Left hindlimb (tissue), 1 donor: ENCODE data around the gene ZIC5.

Experiments used
- DNase-seq: peaks from one replicate; pipeline ENCODE4 v3.0.0-alpha.2; 2018

The ZIC5 gene

DNA sequence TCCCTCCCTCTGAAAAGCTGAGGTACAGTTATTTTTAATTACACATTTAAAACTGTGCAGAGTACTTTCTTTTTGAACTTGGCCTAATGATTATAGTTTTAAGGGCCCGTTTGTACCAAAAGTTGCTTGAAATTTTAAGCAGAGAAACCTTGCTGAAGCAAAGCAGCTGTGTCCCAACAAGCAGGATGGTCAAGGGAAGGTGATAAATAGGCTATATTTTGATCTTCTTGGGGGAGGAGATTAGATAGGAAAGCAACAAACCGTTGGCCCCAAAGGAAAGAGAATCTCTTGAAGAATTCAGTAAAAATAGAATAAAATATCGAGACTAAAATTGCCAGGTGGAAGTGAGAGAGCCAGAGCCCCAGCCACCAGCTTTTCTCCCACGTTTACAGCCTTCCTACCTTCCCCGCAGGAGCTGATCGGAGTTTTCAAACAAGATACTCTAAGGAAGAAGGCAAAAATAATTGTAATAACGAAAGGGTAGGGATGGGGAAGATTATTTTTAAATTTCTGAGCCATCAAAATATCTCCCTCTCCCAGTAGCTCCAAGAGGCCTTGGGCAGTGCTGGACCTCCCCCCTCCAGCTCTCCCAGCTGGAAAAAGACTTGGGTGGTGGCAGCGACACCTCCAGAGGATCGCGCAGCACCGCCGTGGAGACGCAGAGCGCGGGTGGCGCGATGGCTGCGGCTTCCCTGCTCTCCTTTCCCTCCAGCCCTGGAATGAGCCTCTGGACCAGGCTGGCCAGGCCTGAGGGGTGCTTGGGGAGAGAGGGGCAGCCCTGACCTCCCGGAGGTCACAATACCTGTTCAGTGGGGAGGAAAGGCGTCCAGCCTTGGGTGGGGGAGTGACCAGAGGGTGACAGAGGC, 15.8 kb upstream of the ZIC5 start:
- DNase-seq = peak; percentile 26

DNA sequence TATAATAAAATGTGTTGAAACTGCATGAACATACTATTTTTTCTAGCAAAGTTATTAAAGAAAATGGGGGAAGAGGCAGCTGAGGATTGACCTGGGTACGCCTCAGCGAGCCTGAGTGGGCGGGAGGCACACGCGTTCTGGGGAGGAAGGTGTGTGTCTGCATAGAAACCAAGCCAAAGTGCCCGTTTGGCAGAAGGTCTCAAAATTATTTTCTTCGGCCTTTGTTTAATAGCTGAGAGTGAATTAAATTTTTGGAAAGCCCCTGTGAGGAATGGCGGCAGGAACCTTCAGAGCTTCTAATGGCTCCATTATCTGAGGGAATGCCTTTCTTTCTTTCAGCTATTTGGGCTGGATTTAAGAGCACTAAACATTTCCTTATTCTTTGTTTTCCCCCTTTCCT, 15.2 kb upstream of the ZIC5 start:
- DNase-seq = peak; percentile 30

DNA sequence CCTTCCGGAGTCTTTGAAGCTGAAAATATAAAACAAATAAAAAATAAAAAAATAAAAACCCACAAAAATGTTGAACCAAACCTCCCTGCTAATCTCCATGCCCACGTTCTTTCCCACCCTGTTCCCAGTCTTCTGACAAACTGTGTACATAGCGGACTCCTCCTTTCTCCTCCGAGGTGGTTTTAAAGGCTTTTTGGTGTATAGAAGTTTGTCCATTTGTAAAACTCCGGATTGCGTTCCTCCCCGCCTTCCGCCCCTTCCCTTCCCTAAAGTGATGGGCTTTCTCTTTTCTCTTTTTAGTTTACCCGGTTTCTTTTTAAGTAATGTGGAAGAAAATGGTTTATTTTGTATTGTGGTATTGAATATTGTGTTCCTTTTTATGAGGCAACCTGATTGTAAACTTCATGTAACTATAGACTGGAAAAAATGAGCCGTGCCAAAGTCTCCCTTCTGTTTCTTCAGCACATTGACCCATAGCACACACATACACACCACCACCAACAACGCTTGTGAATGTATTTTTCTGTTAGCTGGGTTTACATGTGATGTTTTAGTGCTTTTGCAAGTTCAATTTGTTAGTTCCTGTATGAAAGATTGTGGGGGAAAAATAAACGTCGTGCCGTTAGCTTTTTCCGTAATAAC, 14.4 kb upstream of the ZIC5 start:
- DNase-seq = peak; percentile 36

DNA sequence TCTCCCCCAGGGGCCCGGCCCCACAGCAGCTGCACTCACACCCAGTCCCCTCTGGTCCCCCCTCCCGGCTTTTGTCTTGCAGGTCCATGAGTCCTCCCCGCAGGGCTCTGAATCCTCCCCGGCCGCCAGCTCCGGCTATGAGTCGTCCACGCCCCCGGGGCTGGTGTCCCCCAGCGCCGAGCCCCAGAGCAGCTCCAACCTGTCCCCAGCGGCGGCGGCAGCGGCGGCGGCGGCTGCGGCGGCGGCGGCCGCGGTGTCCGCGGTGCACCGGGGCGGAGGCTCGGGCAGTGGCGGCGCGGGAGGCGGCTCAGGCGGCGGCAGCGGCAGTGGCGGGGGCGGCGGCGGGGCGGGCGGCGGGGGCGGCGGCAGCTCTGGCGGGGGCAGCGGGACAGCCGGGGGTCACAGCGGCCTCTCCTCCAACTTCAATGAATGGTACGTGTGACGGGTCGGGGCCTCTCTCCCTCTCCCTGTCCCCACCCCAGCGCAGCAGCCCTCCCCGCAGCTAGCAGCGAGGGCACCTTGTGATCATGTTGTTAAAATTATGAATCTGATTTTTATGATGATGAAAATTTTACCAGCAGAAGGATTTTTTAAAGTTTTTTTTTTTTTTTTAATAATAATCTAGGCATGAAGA, 13.8 kb upstream of the ZIC5 start:
- DNase-seq = no peak

DNA sequence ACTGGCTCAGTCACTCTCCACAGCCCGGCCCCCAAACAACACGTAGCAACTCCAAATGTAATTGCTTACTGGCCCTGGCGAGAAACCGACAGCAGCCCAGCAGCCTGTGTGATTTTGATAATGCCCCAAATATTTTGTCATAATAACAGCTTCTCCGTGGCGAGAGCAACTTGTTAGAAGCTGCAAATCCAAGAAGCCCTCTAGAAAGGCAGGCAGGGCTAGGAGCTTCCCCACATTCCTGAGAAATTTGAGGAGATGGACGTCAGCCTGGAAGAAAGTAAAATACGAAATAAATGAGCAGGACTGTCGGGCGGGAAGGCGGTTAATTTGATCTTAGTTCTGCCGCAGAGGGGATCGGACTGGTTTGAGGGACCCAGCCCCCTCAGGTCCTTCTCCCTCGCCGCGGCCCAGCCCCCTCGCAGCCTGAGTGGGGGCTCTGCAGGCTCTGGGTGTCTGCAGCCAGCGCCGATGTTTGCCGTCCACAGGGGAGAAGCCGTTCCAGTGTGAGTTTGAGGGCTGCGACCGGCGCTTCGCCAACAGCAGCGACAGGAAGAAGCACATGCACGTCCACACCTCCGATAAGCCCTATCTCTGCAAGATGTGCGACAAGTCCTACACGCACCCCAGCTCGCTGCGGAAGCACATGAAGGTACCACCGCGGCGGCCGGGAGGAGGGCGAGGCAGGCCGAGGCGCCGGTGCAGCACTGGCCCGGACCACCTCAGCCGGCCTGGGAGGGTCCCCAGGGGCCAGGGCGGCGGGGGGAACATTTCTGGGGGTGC, 13.1 kb upstream of the ZIC5 start:
- DNase-seq = peak; percentile 34

DNA sequence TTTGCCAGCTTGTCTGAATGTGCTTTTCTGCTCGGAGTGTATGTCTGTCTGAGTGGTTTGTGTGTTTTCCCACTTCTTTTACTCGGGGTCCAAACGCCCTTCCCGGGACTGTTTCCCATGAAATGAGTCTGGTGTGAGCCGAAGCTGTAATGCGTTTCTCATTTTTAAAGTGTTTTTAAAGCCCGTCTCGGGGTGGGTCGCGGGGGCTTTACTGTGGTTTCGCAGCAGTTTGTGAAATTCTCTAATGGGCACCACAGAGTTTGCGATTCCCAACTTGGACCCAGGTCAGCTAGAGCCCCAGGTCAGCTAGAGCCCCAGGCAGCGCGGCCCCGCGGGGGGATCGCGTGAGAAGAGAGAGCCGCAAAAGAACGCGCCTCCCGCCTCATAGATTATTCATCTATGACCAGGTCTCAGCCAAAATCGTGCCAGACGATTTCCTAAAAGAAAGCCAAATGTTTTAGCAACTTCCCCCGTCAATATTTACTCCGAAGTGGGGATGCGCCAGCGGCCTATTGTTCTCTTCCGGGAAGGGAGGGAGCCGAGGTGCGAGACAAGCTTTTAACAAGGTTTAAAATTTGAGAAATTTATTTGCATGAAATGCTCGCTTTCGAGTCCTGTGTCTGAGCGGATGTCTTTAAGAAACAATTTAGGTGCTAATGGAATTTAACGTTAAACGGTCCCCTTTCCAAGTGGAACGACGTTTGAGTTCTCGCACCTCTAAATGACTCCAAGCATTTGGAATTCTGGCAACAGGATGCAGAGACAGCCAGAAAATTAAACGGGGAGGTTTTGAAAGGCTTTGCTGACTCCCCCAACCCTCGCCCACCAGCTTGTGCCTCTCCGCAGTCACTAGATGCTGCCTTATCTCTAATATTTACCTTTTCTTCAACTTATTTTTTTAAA, 12.2 kb upstream of the ZIC5 start:
- peak; percentile 35 for DNase-seq

DNA sequence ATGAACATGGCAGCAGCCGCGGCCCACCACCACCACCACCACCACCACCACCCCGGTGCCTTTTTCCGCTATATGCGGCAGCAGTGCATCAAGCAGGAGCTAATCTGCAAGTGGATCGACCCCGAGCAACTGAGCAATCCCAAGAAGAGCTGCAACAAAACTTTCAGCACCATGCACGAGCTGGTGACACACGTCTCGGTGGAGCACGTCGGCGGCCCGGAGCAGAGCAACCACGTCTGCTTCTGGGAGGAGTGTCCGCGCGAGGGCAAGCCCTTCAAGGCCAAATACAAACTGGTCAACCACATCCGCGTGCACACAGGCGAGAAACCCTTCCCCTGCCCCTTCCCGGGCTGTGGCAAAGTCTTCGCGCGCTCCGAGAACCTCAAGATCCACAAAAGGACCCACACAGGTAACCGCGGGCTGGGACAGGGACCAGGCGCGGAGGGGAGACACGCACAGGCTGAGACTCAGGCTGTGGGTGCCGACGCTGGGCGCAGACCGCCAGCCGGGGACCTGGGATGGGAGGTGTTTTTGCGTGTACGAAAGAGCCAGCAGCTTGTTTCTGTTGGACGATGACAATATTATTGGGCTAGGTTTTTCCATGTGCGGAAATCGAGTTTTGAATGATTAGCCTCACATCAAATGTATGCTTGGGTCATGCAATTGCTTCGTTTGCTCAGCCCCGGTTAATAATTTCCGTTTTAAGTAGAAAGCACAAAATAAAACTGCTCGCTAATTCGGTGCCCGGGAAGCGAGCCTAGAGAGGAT, 11.3 kb upstream of the ZIC5 start:
- peak; percentile 32 for DNase-seq

DNA sequence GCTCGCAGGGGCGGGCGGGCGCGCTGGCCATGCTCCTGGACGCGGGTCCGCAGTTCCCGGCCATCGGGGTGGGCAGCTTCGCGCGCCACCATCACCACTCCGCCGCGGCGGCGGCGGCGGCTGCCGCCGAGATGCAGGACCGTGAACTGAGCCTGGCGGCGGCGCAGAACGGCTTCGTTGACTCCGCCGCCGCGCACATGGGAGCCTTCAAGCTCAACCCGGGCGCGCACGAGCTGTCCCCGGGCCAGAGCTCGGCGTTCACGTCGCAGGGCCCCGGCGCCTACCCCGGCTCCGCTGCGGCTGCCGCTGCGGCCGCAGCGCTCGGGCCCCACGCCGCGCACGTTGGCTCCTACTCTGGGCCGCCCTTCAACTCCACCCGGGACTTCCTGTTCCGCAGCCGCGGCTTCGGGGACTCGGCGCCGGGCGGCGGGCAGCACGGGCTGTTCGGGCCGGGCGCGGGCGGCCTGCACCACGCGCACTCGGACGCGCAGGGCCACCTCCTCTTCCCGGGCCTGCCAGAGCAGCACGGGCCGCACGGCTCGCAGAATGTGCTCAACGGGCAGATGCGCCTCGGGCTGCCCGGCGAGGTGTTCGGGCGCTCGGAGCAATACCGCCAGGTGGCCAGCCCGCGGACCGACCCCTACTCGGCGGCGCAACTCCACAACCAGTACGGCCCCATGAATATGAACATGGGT, 10.6 kb upstream of the ZIC5 start:
- DNase-seq = peak; percentile 27

DNA sequence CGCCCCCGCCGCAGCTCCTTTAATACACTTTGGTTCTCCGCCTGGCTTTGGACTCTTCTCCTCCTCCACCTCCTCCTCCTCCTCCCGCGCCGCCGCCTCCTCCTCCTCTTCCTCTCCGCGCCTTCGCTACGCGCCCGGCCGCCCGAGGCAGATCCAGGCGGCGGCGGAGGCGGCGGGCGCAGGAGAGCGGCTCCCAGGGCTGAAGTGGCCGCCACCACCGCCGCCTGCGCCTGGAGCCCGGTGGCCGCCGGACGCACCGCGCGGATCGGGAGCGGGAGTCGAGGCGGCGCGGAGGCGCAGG, 10.1 kb upstream of the ZIC5 start, which contains the start of gene ZIC2:
Gene ZIC2 (plus strand): TSS at position 50 of the 301 bp plus-strand sequence. CDS start 281 bp downstream, outside the sequence.
- peak; percentile 42 for DNase-seq

DNA sequence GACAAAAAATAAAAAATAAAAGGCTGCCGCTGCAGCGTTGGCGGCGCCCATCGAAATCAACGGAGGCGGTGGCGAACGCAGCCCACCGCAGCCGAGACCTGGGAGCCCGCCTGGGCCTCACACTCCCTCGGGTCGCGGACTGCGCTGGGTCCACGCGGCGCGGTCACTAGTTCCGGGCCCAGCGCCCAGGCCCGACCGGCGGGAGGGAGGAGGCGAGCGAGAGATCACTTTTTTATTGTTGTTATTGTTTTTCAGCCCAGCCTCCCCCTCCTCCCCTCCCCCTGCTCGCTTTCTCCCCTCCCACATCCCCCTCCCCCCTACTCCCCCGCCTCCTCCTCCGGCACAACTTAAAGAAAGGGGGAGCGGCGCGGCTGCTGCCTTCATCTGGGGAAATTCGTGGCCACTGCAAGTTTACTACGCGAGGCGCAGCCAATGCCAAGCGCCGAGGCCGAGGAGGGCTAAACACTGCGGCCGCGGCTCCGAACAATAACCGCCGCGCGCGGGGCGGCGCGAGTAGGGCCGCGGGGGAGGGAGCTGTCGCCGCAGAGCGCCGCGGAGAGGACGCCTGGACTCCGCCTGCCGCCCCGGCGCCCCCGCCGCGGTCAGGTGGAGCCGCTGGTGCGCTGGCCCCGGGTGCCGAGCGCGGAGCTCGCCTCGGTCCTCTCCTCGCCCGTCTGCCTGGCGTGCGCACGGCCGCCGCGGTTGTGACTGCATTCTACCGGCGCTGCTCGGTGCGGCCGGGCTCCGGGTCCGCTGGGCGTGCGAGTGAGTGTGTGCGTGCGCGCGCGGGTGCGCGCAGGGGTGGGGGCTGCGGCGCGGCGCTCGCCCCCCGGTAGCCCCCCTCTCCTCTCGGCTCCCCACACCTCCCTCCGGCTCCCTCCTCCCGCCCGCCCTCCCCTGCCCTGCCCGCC, 9.5 kb upstream of the ZIC5 start:
- peak; percentile 38 for DNase-seq

DNA sequence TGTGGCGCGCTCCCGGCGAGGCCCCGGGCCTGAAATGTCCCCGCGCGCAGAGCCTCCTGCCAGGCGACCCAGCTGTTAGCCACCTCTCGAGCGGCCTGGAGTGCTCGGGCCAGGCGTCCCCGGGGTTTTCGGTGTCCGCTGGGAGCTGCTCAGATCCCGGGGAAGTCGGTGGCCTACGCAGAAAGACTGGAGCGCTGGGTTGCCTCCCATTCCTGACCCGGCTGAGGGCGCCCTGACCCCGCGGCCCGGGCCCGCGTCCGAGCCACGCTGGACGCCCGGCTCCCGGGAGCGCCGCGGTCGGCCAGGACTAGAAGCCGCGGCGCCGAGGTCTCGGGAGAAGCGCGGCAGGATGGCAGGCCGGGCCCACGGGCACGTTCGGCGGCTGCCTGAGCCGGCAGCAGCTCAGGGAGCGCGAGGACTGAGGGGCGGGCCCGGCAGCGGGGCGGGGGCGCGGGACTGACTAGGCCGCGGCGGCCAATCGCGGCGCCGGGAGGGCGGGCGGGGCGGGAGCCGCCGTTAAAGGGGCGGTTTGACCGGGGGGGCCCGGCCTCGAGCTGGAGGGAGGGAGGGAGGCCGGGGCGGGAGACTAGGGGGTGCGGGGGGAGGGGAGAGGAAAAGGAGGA, 8.7 kb upstream of the ZIC5 start:
- peak; percentile 78 for DNase-seq

DNA sequence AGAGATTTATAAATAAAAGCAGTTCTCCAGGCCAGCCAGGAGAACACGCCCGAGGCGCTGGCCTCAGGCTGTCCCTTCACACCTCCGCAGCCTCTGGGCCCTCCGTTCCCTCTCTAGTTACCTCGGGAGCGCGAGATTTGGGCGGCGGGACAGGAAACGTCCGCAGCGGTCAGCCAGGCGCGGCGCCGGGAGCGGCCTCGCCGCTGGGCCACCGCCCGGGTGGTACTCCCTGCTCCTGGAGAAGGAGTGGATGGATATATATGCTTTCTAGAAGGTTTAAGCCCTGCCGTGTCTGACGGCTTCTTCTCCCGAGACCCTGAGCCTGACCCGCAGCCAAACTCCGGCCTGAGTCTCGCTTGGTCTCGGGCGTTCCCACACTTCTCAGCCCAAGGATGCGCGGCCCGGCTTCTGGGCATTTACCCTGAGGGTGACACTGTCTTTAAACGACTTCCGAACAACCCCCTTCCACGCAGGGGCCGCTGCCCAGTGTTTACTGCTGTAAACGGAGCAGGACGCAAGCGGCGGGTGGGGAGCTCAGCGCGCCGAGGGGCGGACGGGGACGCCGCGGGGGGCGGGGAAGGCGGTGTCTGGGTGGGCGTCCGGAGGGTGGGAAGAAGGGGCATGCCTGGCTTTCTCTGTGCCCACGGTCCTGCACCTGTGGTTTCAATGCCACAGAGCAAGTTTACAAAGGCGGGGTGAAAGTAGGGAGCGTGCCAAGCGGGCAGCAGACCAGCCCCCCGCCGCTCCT, 8.1 kb upstream of the ZIC5 start:
- peak; percentile 40 for DNase-seq

DNA sequence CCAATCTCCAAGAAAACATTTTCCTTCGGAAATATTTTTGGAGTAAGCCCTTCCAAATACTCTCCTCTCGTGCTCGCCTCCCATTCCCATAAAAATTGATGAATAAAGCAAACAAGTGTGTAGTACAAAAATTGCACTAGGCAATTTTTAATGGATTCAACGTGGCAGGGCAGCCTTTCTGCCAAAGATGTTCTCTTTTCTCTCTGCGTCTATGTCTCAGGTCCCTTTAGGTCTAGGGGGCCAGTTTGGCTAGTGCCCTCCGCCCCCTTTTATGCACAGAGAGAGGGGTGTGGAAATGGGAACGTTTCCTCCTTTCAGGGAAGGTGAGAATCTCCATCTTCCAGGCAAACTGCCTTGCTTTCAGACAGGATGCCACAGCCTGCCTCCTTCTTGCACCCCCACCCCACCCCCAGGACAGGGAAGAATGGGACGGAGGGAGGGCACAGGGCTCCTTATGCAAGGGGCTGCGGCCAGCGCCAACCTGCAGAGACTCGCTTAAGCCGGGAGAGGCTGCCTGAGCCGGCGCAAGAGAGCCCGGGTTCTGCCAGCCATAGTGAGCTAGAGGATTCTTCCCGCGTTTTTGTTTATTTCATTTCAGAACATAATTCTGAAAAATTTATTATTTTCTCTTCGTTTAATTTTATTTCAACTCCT, 7.4 kb upstream of the ZIC5 start:
- DNase-seq = peak; percentile 31

DNA sequence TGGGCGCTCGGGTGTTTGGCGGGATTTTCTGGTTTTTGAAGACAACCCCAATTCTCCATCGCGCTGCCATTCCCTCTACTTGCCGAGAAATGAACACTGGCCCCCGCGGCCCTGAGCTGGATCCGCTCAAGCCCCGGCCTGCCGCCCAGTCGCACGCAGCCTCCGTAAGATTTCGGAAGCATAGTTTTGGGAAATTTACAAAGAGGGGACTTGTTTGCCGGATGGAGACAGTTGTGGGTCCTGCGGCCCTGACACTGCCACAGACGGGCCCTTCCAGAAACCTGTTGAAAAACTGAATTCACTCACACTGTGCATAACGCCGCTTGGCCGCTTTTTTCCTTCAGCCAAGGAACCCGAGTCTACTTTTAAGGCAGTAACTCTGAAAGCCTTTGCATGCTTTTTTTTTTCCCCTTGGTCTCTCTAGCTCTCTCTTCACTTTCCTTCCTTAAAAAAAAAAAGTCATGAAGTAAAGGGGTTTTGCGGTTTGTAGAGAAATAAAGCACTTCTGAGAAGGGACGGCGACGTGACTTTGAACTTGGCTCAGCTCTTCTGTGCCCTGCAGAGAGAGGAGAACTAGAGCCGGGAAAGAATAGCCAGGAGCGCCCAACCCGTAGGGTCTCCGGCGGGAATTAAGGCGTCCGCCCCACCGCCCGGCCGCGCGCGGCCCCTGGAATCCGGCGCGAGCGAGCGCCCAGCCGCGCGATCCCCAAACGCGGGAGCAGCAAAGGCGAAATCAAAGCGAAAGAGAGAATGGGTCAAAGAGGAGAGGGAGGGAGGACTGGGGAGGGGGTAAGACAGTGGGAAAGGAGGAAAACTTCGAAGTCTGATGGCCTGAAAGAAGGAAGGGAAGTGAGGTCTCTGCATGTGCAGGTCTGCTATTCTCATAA, 6.6 kb upstream of the ZIC5 start:
- DNase-seq = peak; percentile 34

DNA sequence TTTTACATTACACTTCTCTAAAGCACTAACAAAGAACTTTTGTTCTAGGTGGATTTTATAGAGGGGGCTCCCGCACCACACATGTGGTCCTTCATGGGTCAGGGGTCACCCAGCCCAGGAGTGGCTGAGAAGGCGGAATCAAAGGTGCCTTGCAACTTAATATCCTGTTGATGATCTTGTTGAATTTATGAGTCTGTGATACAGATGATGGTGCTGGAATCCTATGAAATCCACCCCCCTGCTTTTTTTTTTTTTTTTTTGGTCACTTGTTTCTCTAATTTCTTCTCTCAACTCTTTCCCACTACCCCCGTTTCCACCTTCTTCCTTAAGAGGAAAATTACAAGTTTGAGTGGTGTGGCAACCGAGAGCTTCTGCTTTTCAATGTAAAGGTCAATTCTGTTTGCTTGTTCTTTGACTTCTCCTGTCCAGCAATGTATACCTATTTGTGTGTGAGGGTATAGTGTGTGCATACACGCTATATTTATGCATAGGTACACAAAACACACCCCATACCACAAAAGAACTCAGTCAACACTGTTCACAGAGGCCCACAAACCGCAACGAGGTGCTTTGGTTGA, 5.9 kb upstream of the ZIC5 start:
- DNase-seq = no peak

DNA sequence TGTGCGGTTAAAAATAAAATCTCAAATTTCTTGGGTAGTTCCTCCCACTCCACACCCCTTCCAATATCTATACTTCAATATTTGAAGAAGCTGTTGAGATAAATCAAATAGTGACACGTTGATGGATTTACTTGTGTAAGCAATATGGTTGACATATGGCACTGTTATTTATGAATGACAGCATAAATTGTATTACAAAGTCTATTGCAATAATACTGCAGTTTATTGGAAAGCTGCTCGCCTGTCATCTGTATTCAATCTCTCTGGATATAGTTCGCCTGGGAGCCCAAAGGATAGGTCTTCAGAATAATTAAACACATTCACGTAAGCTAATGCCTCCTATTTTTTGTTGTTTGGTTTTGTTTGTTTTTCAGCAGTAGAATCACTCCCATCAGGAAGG, 5.0 kb upstream of the ZIC5 start:
- DNase-seq = no peak
